Measurements from ENCODE around the gene ZRANB1. TPM values are rescaled to one million over a fixed set of nuclear protein-coding genes. Genes with fewer than 3 reads are reported as not detected.
"Not testable (repeated sequence)": the region's sequence is repeated elsewhere in the genome, so short reads cannot be mapped to it uniquely, and the experiment has no call there.

The ZRANB1 gene
- total and polyA plus RNA-seq, 2 of the 13 experiments (the other 11 are each of a cell fraction or from before 2014, with no cell fraction given), result 10.3 to 19.6 TPM

DNA sequence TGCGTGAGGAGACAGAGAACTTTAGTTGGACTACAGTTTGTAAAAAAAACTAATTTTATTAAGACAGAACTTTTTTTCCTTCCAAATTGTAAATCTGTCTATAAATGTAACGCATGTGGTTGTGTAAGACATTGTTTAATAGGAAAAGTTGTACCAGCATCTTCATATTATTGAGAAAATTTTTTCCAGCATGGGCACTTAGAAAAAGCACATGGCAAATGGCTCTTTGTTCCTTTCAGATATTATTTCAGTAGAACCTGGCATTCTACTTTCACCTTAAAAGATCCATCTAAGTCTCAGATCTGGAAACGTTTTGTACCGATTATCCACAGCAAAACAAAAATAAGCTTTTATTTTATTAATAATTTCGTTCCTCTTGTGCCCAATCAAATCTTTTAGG, 43.2 kb downstream of the ZRANB1 start:
- in situ Hi-C loops (cut with HindIII; ENCODE audit: extremely low pct_ligation_motif_present, low pct_unique_long_range_greater_than_20kb), result no loop called here
- intact Hi-C loops (cut with micrococcal nuclease; ENCODE audit: unreplicated experiment), result no loop called here

DNA sequence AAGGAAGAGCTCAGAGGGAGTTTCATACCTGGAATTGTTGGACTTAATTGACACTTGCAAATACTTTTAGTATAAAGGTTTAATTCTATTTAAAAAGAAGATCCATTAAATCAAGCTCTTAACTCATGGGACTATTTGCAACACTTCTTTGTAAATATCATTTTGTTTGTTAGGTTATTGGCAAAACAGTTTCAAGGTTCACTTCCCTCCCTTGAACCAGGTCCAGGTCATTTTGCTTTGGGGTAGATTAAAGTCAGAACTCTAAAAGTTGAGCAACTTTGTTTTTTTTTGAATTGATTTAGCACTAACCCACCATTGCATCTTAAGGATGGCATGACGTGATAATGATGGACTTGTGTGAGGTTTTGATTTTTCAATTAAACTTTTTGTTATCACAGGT, 45.9 kb downstream of the ZRANB1 start:
- 97% methylated on average over 1 of the region's 1 CpG for WGBS (ENCODE audit: low lambda C conversion rate)
- POLR2A ChIA-PET, result no interaction called here
- in situ Hi-C loops (cut with HindIII; ENCODE audit: extremely low pct_ligation_motif_present, low pct_unique_long_range_greater_than_20kb) (no loop called here), intact Hi-C loops (cut with micrococcal nuclease; ENCODE audit: unreplicated experiment) (no loop called here)
- no peak overlapping the region for H3K4me3 ChIP-seq (replicated peaks in 1 of 3; ENCODE audit: insufficient read depth in 1 of 3, low read depth in 2 of 3, low read length in 3 of 3)
- no peak overlapping the region for H3K9ac ChIP-seq (ENCODE audit: insufficient read depth, low read depth, low read length)
- peaks cover 18% of the 10 kb centered on the region for H3K4me1 ChIP-seq (ENCODE audit: insufficient read depth, low read length)
- no peak overlapping the region for H2AFZ ChIP-seq (ENCODE audit: low read length)
- peaks cover 15 to 41% of the 10 kb centered on the region in 2 experiments for H3K36me3 ChIP-seq (replicated peaks in 1 of 2; ENCODE audit: control insufficient read depth in 1 of 2, insufficient read depth in 2 of 2, low read length in 2 of 2)
- H3K79me2 ChIP-seq (ENCODE audit: insufficient read depth, low read length), result no peaks in the 10 kb centered on the region
- CTCF ChIA-PET (ENCODE audit: low intra/inter-chr PET ratio, low total read pairs), result no interaction called here
- ATAC-seq (no peak), FAIRE-seq (no peak), DNase-seq (ENCODE audit: low spot score) (no peak)
- H3K27ac ChIP-seq (ENCODE audit: extremely low read length, insufficient read depth, low read length), result no peak overlapping the region
- H3K4me2 ChIP-seq (ENCODE audit: low read depth, low read length), result no peak overlapping the region
- no peaks in the 10 kb centered on the region for H3K9me3 ChIP-seq (ENCODE audit: low read length)
- H4K20me1 ChIP-seq (ENCODE audit: insufficient read depth, low read length), result no peaks in the 10 kb centered on the region; the same call in 1 of the 2 replicates
- H3K27me3 ChIP-seq (ENCODE audit: control insufficient read depth in 1 of 2, insufficient read depth in 2 of 2, low read length in 2 of 2), result no peaks in the 10 kb centered on the region
- BruUV-seq (replicated peaks), result no TSS peak
- TF ChIP-seq FOXP1 (IDR thresholded peaks at IDR 0.05), result no peak
- TF ChIP-seq FOXP1 (CRISPR knock-in tag; IDR thresholded peaks at IDR 0.05), result peak; percentile 26; the same call in 1 of the 2 replicates
- TF ChIP-seq ZNF589 (CRISPR knock-in tag; conservative IDR thresholded peaks at IDR 0.05), result no peak

More for the DNA sequence above, 43.2 kb downstream of the ZRANB1 start:
- whole genome bisulfite sequencing (ENCODE audit: low lambda C conversion rate), result 96% methylated on average over 5 of the region's 5 CpGs
- H3K27ac ChIP-seq (ENCODE audit: extremely low read length, insufficient read depth, low read length), result no peak overlapping the region
- FAIRE-seq (no peak), ATAC-seq (no peak), DNase-seq (ENCODE audit: low spot score) (no peak)
- H3K79me2 ChIP-seq (ENCODE audit: insufficient read depth, low read length), result no peaks in the 10 kb centered on the region
- TF ChIP-seq ZBTB1 (CRISPR knock-in tag; IDR thresholded peaks at IDR 0.05; ENCODE audit: borderline replicate concordance) (no peak), KMT2A (CRISPR knock-in tag; IDR thresholded peaks at IDR 0.05) (no peak), FOXC1 (CRISPR knock-in tag; IDR thresholded peaks at IDR 0.05; ENCODE audit: borderline replicate concordance) (no peak)
- TF ChIP-seq, protein P1, sequence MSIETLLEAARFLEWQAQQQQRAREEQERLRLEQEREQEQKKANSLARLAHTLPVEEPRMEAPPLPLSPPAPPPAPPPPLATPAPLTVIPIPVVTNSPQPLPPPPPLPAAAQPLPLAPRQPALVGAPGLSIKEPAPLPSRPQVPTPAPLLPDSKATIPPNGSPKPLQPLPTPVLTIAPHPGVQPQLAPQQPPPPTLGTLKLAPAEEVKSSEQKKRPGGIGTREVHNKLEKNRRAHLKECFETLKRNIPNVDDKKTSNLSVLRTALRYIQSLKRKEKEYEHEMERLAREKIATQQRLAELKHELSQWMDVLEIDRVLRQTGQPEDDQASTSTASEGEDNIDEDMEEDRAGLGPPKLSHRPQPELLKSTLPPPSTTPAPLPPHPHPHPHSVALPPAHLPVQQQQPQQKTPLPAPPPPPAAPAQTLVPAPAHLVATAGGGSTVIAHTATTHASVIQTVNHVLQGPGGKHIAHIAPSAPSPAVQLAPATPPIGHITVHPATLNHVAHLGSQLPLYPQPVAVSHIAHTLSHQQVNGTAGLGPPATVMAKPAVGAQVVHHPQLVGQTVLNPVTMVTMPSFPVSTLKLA (IDR thresholded peaks at IDR 0.05), result peak; percentile 95
- BruUV-seq (replicated peaks), result no TSS peak
- peaks cover 19 to 52% of the 10 kb centered on the region in 2 experiments for H3K36me3 ChIP-seq (replicated peaks in 1 of 2; ENCODE audit: control insufficient read depth in 1 of 2, insufficient read depth in 2 of 2, low read length in 2 of 2)
- ChIA-PET CTCF (ENCODE audit: low intra/inter-chr PET ratio, low total read pairs) (no interaction called here), POLR2A (no interaction called here)
- H2AFZ ChIP-seq (ENCODE audit: low read length), result no peak overlapping the region
- H4K20me1 ChIP-seq (ENCODE audit: insufficient read depth, low read length), result no peaks in the 10 kb centered on the region
- H3K4me3 ChIP-seq (replicated peaks in 1 of 3; ENCODE audit: insufficient read depth in 1 of 3, low read depth in 2 of 3, low read length in 3 of 3), result no peak overlapping the region
- no peak overlapping the region for H3K4me2 ChIP-seq (ENCODE audit: low read depth, low read length)
- H3K27me3 ChIP-seq (ENCODE audit: control insufficient read depth in 1 of 2, insufficient read depth in 2 of 2, low read length in 2 of 2), result no peaks in the 10 kb centered on the region
- peaks cover 18% of the 10 kb centered on the region for H3K4me1 ChIP-seq (ENCODE audit: insufficient read depth, low read length)
- no peak overlapping the region for H3K9ac ChIP-seq (ENCODE audit: insufficient read depth, low read depth, low read length)
- no peaks in the 10 kb centered on the region for H3K9me3 ChIP-seq (ENCODE audit: low read length)

DNA sequence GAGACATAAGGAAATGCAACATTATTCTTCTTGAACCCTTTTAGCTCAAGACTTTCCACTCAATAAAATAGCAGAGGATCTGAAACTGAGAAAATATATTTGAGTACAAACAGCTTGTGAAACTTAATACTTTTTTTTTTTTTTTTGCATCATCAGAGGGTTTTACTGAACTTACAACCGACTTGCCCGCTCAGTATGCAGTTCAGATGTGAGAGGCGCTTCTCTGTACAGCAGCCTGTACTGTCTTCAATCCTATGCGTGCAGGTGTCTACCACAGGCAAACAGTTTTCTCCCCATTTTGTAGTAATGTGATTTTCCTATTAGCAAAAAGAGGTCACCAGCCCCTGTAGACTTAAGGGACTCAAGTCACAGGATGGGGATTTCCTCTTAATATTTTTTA, 46.8 kb downstream of the ZRANB1 start:
- CTCF ChIA-PET (ENCODE audit: low intra/inter-chr PET ratio, low total read pairs); H3K9ac ChIP-seq (ENCODE audit: insufficient read depth, low read depth, low read length); BruUV-seq (replicated peaks); H4K20me1 ChIP-seq (ENCODE audit: insufficient read depth, low read length); POLR2A ChIA-PET; H3K27ac ChIP-seq (ENCODE audit: extremely low read length, insufficient read depth, low read length); FAIRE-seq; H2AFZ ChIP-seq (ENCODE audit: low read length); H3K9me3 ChIP-seq (ENCODE audit: low read length); intact Hi-C loops (cut with micrococcal nuclease; ENCODE audit: unreplicated experiment); in situ Hi-C loops (cut with HindIII; ENCODE audit: extremely low pct_ligation_motif_present, low pct_unique_long_range_greater_than_20kb); H3K4me3 ChIP-seq (replicated peaks in 1 of 3; ENCODE audit: insufficient read depth in 1 of 3, low read depth in 2 of 3, low read length in 3 of 3); DNase-seq (ENCODE audit: low spot score); H3K4me2 ChIP-seq (ENCODE audit: low read depth, low read length); H3K79me2 ChIP-seq (ENCODE audit: insufficient read depth, low read length); ATAC-seq; H3K27me3 ChIP-seq (ENCODE audit: control insufficient read depth in 1 of 2, insufficient read depth in 2 of 2, low read length in 2 of 2): not testable (repeated sequence)
- H3K36me3 ChIP-seq (replicated peaks in 1 of 2; ENCODE audit: control insufficient read depth in 1 of 2, insufficient read depth in 2 of 2, low read length in 2 of 2), result peaks cover 11 to 31% of the 10 kb centered on the region in 2 experiments
- peaks cover 11% of the 10 kb centered on the region for H3K4me1 ChIP-seq (ENCODE audit: insufficient read depth, low read length)
- WGBS (ENCODE audit: low lambda C conversion rate), result 97% methylated on average over 4 of the region's 4 CpGs

Data from HepG2 (cell line).